ENCODE data around the gene GRM4.

GRCh38 chr6:34027445-34027936 lies 118.4 kb downstream of the GRM4 start:
- TF ChIP-seq CTCF (IDR thresholded peaks at IDR 0.05; ENCODE audit: insufficient read depth, low read length, poor library complexity, severe bottlenecking) = peak; percentile 94
- no peak for TF ChIP-seq EZH2phosphoT487 (conservative IDR thresholded peaks at IDR 0.05; ENCODE audit: low read length)

Measured in SU-DHL-6 (cell line).